HepG2 (cell line): ENCODE data around the gene LRP1-AS. TPM values are rescaled to one million over a fixed set of nuclear protein-coding genes. Genes with fewer than 3 reads are reported as not detected.
A peak's percentile ranks its signal among the peaks of the same experiment; 100 is the strongest.

Experiments used
- ATF1 ChIP-seq: IDR thresholded peaks from 2 replicates; pipeline ENCODE4 v1.6.1; 2016; ENCODE audit warnings: mild to moderate bottlenecking, control low read depth
- DR1 ChIP-seq: sonication (generic); formaldehyde crosslinking; IDR thresholded peaks from 2 replicates; pipeline ENCODE4 v1.8.0; 2021; ENCODE audit warnings: mild to moderate bottlenecking, missing genetic modification reagents, inconsistent platforms
- ETV5 ChIP-seq: IDR thresholded peaks from 2 replicates; pipeline ENCODE4 v1.6.1; 2018; ENCODE audit warnings: missing biosample characterization, missing genetic modification reagents, inconsistent platforms, borderline replicate concordance
- FOXA3 ChIP-seq: IDR thresholded peaks from 2 replicates; pipeline ENCODE4 v1.6.1; 2016; ENCODE audit warnings: missing genetic modification reagents, missing compliant biosample characterization
- GFI1 ChIP-seq: sonication (generic); formaldehyde crosslinking; IDR thresholded peaks from 2 replicates; pipeline ENCODE4 v1.5.0; 2020; ENCODE audit warnings: missing genetic modification reagents, mild to moderate bottlenecking, borderline replicate concordance
- KAT8 ChIP-seq: IDR thresholded peaks from 2 replicates; pipeline ENCODE4 v1.6.1; 2016; ENCODE audit warnings: missing genetic modification reagents, missing compliant biosample characterization
- KDM6A ChIP-seq: IDR thresholded peaks from 2 replicates; pipeline ENCODE4 v1.6.1; 2016; ENCODE audit warnings: low read depth
- PAXIP1 ChIP-seq: sonication (generic); formaldehyde crosslinking; conservative IDR thresholded peaks from 2 replicates; pipeline ENCODE4 v1.4.0; 2020; ENCODE audit warnings: mild to moderate bottlenecking, missing genetic modification reagents, moderate library complexity
- RARA ChIP-seq: IDR thresholded peaks from 2 replicates; pipeline ENCODE4 v1.6.1; 2016; ENCODE audit warnings: missing genetic modification reagents, missing compliant biosample characterization
- RBFOX2 ChIP-seq: fragments of 200-400 bp; formaldehyde crosslinking; IDR thresholded peaks from 2 replicates; pipeline ENCODE4 v1.6.1; 2017; ENCODE audit warnings: low read depth, mild to moderate bottlenecking, low read length
- REST ChIP-seq, 2 experiments: IDR thresholded peaks; 2 replicates each; pipeline ENCODE4 v1.6.1; 2011 to 2012; ENCODE audit warnings: low read length in 2 of 2, borderline replicate concordance in 1 of 2, low read depth in 1 of 2, mild to moderate bottlenecking in 1 of 2, moderate library complexity in 1 of 2
- SP5 ChIP-seq: IDR thresholded peaks from 2 replicates; pipeline ENCODE4 v1.6.1; 2016; ENCODE audit warnings: low read depth, borderline replicate concordance
- STAT5B ChIP-seq: sonication (generic); formaldehyde crosslinking; IDR thresholded peaks from 2 replicates; pipeline ENCODE4 v1.4.0; 2020; ENCODE audit warnings: missing genetic modification reagents
- THAP7 ChIP-seq: sonication (generic); formaldehyde crosslinking; IDR thresholded peaks from 2 replicates; pipeline ENCODE4 v1.8.1; 2023; ENCODE audit warnings: mild to moderate bottlenecking, missing genetic modification reagents
- ZBTB26 ChIP-seq: IDR thresholded peaks from 2 replicates; pipeline ENCODE4 v1.6.1; 2016; ENCODE audit warnings: missing compliant biosample characterization, missing genetic modification reagents, borderline replicate concordance
- ZC3H4 ChIP-seq: sonication (generic); formaldehyde crosslinking; IDR thresholded peaks from 2 replicates; pipeline ENCODE4 v1.4.0; 2020; ENCODE audit warnings: missing genetic modification reagents, borderline replicate concordance
- ZNF292 ChIP-seq: sonication (generic); formaldehyde crosslinking; IDR thresholded peaks from 2 replicates; pipeline ENCODE4 v1.8.1; 2022; ENCODE audit warnings: mild to moderate bottlenecking, low read depth, missing genetic modification reagents, borderline replicate concordance
- ZNF343 ChIP-seq: sonication (generic); formaldehyde crosslinking; IDR thresholded peaks from 2 replicates; pipeline ENCODE4 v1.4.0; 2020; ENCODE audit warnings: mild to moderate bottlenecking, missing genetic modification reagents
- ZNF510 ChIP-seq: sonication (generic); formaldehyde crosslinking; IDR thresholded peaks from 2 replicates; pipeline ENCODE4 v1.4.0; 2020; ENCODE audit warnings: low read depth, mild to moderate bottlenecking, missing genetic modification reagents
- ZNF660 ChIP-seq: sonication (generic); formaldehyde crosslinking; IDR thresholded peaks from 2 replicates; pipeline ENCODE4 v1.5.1; 2020; ENCODE audit warnings: mild to moderate bottlenecking, low read depth, missing genetic modification reagents, borderline replicate concordance
- polyA plus RNA-seq, 8 experiments: library from polyadenylated mRNA; depleted of rRNA in 3 of 8; stranded (reverse) in 7 of 8; unstranded in 1 of 8; fragments of >200 nt; fragmentation: Illumina TruSeq in 4 of 8; extraction: Trizol in 4 of 8; gene quantifications; 2 replicates each; pipeline versions ENCODE4 v1.2.1 to v1.2.3, GENCODE V29; 2011 to 2016; ENCODE audit warnings: low read depth in 4 of 8, missing spikeins in 1 of 8, mixed read lengths in 1 of 8; ENCODE audit not compliant: insufficient read depth in 1 of 8
- total RNA-seq, 5 experiments: library from RNA; depleted of rRNA; stranded (reverse); fragments of >200 nt; fragmentation: Illumina TruSeq; extraction: Trizol; gene quantifications; 2 replicates each; pipeline ENCODE4 v1.2.3, GENCODE V29; 2016; ENCODE audit warnings: low read depth in 1 of 5

LRP1-AS gene
- total and polyA plus RNA-seq, 2 of the 13 experiments (the other 11 are each of a cell fraction or from before 2014, with no cell fraction given), result 0.20 TPM; not detected in 1

- no peak for TF ChIP-seq ZNF292 (CRISPR knock-in tag)
- 0 out of 2 replicates have a peak, but pooled peaks have one; percentile 31 for TF ChIP-seq ZNF510 (CRISPR knock-in tag)
- peak in 1 of 2 experiments; percentile 54; a peak in 1 of 4 replicates for TF ChIP-seq REST (IDR thresholded peaks at IDR 0.05; ENCODE audit: borderline replicate concordance in 1 of 2, low read depth in 1 of 2, low read length in 2 of 2)
- no peak for TF ChIP-seq STAT5B (CRISPR knock-in tag)
- no peak for TF ChIP-seq ATF1 (CRISPR knock-in tag)
- TF ChIP-seq RBFOX2, result peak; percentile 30; the same call in 1 of the 2 replicates
- peak; percentile 74; the same call in 1 of the 2 replicates for TF ChIP-seq ZBTB26 (CRISPR knock-in tag)
- peak; percentile 97 for TF ChIP-seq GFI1 (CRISPR knock-in tag)
- peak; percentile 81; the same call in 1 of the 2 replicates for TF ChIP-seq ETV5 (CRISPR knock-in tag)
- 0 out of 2 replicates have a peak, but pooled peaks have one; percentile 45 for TF ChIP-seq KAT8 (CRISPR knock-in tag)
- no peak for TF ChIP-seq DR1 (CRISPR knock-in tag)
- peak; percentile 75 for TF ChIP-seq RARA
- peak; percentile 28; the same call in 1 of the 2 replicates for TF ChIP-seq ZNF343 (CRISPR knock-in tag)
- TF ChIP-seq THAP7, result no peak
- no peak; the same call in 1 of the 2 replicates for TF ChIP-seq ZC3H4 (CRISPR knock-in tag)
- peak; percentile 61 for TF ChIP-seq KDM6A (CRISPR knock-in tag)
- no peak for TF ChIP-seq ZNF660
- peak; percentile 46; the same call in 1 of the 2 replicates for TF ChIP-seq SP5
- peak; percentile 92 for TF ChIP-seq PAXIP1 (CRISPR knock-in tag)
- TF ChIP-seq FOXA3 (CRISPR knock-in tag), result peak; percentile 64
Measured at GRCh38 chr12:57148469-57149244, 1.2 kb upstream of the LRP1-AS start (continued).
